NOMO-1 treated with DMSO at 0.1 percent for 48 hours (cell line): Measurements from ENCODE around the gene KCND3.
A peak's percentile ranks its signal among the peaks of the same experiment; 100 is the strongest.

Source experiments
- DNase-seq: peaks from one replicate; lab custom pipeline; 2025; ENCODE audit not compliant: unreplicated experiment; lab: John Stamatoyannopoulos, UW

The KCND3 gene

GRCh38 chr1:111733183-111733991 is 256.1 kb downstream of the KCND3 start:
- DNase-seq: peak; percentile 93

DNA sequence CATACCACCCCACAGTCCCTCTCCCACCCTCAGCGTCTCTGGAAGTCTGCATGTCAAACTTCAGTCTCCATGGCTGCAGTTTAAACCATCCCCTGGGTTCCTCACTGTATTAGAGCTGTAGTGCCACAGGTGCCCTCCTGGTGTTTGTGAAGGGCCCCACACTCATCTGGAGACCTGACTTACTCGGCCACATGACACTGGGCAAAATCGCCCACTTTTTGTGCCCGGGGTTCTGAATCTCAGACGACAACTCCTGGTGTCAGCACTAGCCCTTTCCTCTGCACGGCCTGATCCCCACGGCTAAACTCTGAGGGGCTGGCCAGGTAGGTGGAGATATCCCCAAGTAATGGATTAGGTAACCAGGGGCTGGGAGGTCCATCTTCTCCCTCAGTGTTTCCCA is 256.8 kb downstream of the KCND3 start:
- no peak for DNase-seq

- DNase-seq: no peak
Observed at GRCh38 chr1:111731956-111732355, 257.5 kb downstream of the KCND3 start.

DNA sequence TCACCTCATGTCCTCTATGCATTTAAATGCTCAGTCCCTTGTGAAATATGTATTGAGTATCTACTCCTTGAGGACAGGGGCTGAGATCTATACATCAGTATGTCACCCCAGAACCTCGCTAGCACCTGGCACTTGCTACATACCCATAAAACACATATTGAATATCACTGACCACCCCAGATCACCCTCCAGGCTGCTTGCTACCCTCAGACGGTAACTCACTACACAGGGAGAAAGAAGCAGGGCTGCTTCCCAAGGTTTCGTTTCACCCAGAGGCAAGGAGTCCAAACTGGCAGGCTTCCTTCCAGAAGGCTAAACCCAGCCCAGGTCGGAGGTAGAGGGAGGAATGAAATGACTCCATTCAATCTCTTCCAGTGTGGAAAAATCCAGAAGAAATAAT is 258.8 kb downstream of the KCND3 start:
- no peak for DNase-seq

GRCh38 chr1:111729946-111730681 is 259.4 kb downstream of the KCND3 start:
- DNase-seq: no peak

- no peak for DNase-seq
Observed at GRCh38 chr1:111729271-111729921, 260.1 kb downstream of the KCND3 start.

DNA sequence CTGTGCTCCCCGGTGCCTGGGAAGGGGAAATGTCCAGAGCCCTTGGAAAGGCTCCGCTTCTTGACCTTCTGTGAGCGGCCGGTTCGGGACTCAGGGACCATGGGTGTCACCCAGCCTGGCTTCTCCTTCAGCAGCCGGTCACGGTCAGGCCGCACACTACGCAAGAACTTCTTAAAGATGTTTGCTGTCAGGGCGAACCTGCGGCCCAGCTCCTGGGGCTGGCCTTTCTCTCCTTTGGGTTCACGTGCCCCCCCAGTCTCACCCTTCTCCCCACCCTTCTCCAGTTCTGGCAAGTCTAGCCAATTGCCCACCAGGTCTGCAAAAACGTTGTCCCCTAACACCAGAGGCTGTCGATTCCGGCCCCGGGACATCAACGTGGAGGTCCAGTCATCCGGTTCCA is 262.4 kb downstream of the KCND3 start:
- no peak for DNase-seq

- DNase-seq: no peak
Observed at GRCh38 chr1:111725192-111725591, 264.3 kb downstream of the KCND3 start.

DNA sequence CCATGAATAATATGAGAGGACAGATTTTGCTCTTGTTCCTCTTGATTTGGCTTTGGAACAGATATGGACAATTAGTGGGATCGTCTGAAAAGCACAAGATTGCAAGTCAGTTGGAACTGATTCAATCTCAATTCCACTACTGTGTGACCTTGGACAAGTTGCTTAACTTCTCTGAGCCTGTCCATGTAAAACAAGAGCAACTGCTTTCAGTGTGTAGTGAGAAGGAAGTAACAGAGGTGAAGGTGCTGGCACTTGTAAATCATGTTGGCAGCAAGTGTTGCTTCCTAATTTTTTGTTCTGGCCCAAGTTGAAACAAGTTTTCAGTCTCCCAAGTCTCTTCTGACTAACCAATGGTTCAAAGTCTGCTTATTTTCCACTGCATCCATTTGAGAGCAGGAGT is 265.6 kb downstream of the KCND3 start:
- peak; percentile 20 for DNase-seq

GRCh38 chr1:111723091-111723806 is 266.2 kb downstream of the KCND3 start:
- no peak for DNase-seq

DNA sequence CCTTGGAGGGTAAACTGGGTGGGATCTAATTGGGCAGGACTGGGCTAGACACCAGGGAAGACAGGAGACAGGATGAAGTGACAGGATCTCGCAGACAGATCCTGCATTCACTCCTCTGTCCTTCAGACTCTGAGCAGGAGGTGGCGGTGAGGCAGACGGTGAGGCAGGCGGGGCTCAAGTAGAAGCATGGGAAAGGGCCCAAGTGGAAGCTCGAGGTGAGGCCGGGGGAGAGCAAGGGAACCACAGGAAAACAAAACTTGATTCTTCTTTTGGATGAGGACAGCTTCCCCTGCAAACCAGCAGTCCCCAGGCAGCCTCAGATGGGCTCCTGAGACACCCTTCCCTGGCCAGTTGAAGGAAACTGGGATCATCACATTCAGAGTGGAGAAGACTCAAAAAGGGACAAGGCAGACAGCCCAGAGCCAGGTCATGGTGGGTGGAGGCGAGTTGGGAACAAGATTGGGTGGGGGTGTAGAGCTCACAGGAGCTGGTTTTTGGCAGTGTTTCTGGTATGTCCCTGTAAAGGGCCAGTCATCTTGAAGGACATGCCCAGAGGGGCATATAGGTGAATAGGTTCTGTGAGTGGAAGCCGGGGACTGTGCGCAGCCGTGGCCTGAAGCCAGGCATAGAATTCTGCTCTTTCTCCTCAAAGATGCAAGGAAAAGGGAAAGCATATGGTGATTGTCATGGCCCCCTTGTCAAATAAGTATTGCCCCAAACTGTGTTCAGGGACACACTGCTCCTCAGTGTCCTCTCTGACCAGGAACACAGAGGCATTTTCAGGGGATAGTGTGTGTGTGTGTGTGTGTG is 268.3 kb downstream of the KCND3 start:
- no peak for DNase-seq
